T-helper 2 cell treated with Interferon-gamma antibody and Interleukin-4, amounts not matched to agents 5 μg/mL and 100 μg/mL, for 36 hours (primary cell): ENCODE data around the gene PLEKHA6.
A peak's percentile ranks its signal among the peaks of the same experiment; 100 is the strongest.

ENCODE experiments used
- DNase-seq: peaks from one replicate; pipeline ENCODE4 v3.0.0; 2021; ENCODE audit warnings: low spot score
- H3K27ac Mint-ChIP-seq: one replicate; pipeline ENCODE4 v1.8.0; 2021; ENCODE audit warnings: mild to moderate bottlenecking, mixed read lengths
- H3K27me3 Mint-ChIP-seq: one replicate; pipeline ENCODE4 v1.8.0; 2021; ENCODE audit warnings: low read depth, mixed read lengths
- H3K36me3 Mint-ChIP-seq: one replicate; pipeline ENCODE4 v1.8.0; 2021; ENCODE audit warnings: low read depth, mixed read lengths
- H3K4me1 Mint-ChIP-seq: one replicate; pipeline ENCODE4 v1.8.0; 2021; ENCODE audit warnings: low read depth, mixed read lengths
- H3K4me3 Mint-ChIP-seq: one replicate; pipeline ENCODE4 v1.8.0; 2022; ENCODE audit warnings: mild to moderate bottlenecking, moderate library complexity, mixed read lengths
- H3K9me3 Mint-ChIP-seq: one replicate; pipeline ENCODE4 v1.8.0; 2021; ENCODE audit warnings: mixed read lengths

PLEKHA6 gene

GRCh38 chr1:204396015-204396583 lies 36.4 kb upstream of the PLEKHA6 start:
- no peak for DNase-seq
- H3K36me3 Mint-ChIP-seq: peaks cover 38% of the 10 kb centered on the region
- H3K4me1 Mint-ChIP-seq: peaks cover 8% of the 10 kb centered on the region
- H3K27ac Mint-ChIP-seq: no peak overlapping the region
- no peaks in the 10 kb centered on the region for H3K27me3 Mint-ChIP-seq
- no peak overlapping the region for H3K4me3 Mint-ChIP-seq
- no peaks in the 10 kb centered on the region for H3K9me3 Mint-ChIP-seq

DNA sequence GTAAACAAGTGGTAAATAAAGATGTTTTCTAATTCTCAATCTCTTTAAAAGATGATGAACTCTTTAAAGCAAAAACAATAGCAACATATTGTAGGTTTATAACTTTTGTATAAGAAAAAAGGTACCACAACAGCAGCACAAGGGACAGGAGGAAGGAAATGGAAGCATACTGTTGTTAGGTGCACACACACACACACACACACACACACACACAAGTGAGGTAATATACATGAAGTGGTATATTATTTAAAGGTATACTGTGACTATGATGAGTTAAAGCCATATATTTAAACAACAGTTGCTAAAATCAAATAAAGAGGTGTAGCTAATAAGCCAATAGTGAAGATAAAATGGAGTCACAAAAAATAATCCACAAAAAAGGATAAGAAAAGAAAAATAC lies 31.9 kb upstream of the PLEKHA6 start:
- Mint-ChIP-seq H3K27ac (no peak overlapping the region), H3K4me1 (peaks cover 1% of the 10 kb centered on the region), H3K9me3 (no peaks in the 10 kb centered on the region), H3K4me3 (no peak overlapping the region), H3K36me3 (peaks cover 16% of the 10 kb centered on the region), H3K27me3 (no peaks in the 10 kb centered on the region)
- DNase-seq: no peak

DNA sequence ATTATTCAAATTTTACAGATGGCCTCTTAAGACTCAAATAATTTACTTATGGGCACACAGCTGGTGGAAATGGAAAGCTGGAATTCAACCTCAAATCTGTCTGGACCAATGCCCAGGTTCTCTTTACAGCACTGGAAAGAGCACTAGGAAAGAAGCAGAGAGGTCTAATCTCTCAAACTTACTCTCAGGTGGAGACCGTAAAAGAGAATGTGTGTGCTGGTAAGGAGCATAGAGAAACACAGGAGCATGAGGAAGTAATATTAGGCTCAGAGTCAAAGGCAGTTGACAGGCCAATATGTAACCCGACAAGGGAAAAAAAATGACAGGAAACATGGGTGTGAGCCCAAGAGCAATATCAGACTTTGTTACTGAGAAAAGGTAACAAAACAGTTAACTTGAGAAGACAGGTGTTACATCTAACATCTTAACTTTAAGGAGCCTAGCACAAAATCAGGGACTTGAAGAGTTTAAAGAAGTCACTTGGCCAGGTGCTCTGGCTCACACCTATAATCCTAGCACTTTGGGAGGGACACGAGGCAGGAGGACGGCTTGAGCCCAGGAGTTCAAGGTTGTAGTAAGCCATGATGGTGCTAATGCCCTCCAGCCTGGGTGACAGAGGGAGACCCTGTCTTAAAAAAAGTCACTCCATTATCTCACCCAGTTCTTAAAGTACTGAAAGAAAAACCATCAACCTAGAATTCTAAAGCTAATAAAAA lies 31.2 kb upstream of the PLEKHA6 start:
- no peaks in the 10 kb centered on the region for H3K9me3 Mint-ChIP-seq
- H3K4me1 Mint-ChIP-seq: peaks cover 1% of the 10 kb centered on the region
- peaks cover 14% of the 10 kb centered on the region for H3K36me3 Mint-ChIP-seq
- H3K27ac Mint-ChIP-seq: no peak overlapping the region
- no peaks in the 10 kb centered on the region for H3K27me3 Mint-ChIP-seq
- no peak overlapping the region for H3K4me3 Mint-ChIP-seq
- DNase-seq: no peak

DNA sequence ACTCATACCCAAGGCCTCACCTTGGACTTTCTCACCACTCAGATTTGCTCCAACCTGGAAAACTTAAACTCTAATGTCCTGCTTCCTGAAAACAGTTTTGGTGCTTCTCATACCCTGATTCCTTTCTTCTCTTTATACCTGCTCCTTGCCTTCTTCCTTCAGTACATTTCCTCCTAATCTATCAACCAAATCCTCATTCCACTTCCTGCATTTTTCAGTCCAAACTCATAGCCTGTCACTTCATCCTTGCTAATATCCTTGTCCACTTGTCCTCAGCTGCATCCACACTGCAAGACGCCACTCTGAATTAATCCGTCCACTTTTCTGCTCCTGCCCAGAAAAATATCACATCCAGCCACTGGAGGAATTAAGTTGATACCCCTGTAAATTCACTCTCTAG lies 26.0 kb upstream of the PLEKHA6 start:
- H3K9me3 Mint-ChIP-seq: no peaks in the 10 kb centered on the region
- H3K27ac Mint-ChIP-seq: no peak overlapping the region
- no peaks in the 10 kb centered on the region for H3K4me1 Mint-ChIP-seq
- H3K4me3 Mint-ChIP-seq: no peak overlapping the region
- H3K36me3 Mint-ChIP-seq: peaks cover under 1% of the 10 kb centered on the region
- DNase-seq: no peak
- H3K27me3 Mint-ChIP-seq: peaks cover 2% of the 10 kb centered on the region

GRCh38 chr1:204384636-204385352 lies 25.1 kb upstream of the PLEKHA6 start:
- no peak for DNase-seq
- no peak overlapping the region for H3K4me3 Mint-ChIP-seq
- H3K36me3 Mint-ChIP-seq: no peaks in the 10 kb centered on the region
- H3K9me3 Mint-ChIP-seq: no peaks in the 10 kb centered on the region
- peaks cover 11% of the 10 kb centered on the region for H3K27me3 Mint-ChIP-seq
- H3K27ac Mint-ChIP-seq: no peak overlapping the region
- no peaks in the 10 kb centered on the region for H3K4me1 Mint-ChIP-seq

- no peaks in the 10 kb centered on the region for H3K9me3 Mint-ChIP-seq
- DNase-seq: no peak
- peaks cover under 1% of the 10 kb centered on the region for H3K4me1 Mint-ChIP-seq
- no peak overlapping the region for H3K4me3 Mint-ChIP-seq
- no peak overlapping the region for H3K27ac Mint-ChIP-seq
- peaks cover 23% of the 10 kb centered on the region for H3K27me3 Mint-ChIP-seq
- no peaks in the 10 kb centered on the region for H3K36me3 Mint-ChIP-seq
Measured at GRCh38 chr1:204383163-204383904, 23.6 kb upstream of the PLEKHA6 start.

DNA sequence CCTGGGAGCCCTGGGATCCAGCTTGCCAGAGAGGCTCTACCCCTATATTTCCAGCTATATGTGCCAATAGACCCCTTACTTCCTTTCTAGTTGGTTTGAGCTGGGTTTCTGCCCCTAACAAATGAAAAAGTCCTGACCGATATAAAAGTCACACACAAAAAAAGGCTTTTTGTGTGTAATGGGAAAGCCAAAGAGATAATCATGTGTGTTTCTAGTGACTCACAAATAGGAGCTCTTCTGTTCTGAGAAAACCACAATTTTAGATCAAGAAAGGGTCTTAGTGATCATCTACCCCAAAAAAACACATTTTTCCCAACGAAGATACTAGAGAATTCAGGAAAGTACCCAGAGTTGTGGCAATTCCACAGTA lies 23.0 kb upstream of the PLEKHA6 start:
- H3K36me3 Mint-ChIP-seq: no peaks in the 10 kb centered on the region
- no peak overlapping the region for H3K27ac Mint-ChIP-seq
- no peak overlapping the region for H3K4me3 Mint-ChIP-seq
- peaks cover 30% of the 10 kb centered on the region for H3K27me3 Mint-ChIP-seq
- DNase-seq: no peak
- H3K4me1 Mint-ChIP-seq: peaks cover 6% of the 10 kb centered on the region
- no peaks in the 10 kb centered on the region for H3K9me3 Mint-ChIP-seq

GRCh38 chr1:204380293-204380831 lies 20.6 kb upstream of the PLEKHA6 start:
- peaks cover 37% of the 10 kb centered on the region for H3K27me3 Mint-ChIP-seq
- H3K4me3 Mint-ChIP-seq: no peak overlapping the region
- no peaks in the 10 kb centered on the region for H3K9me3 Mint-ChIP-seq
- no peaks in the 10 kb centered on the region for H3K36me3 Mint-ChIP-seq
- DNase-seq: no peak
- peaks cover 7% of the 10 kb centered on the region for H3K4me1 Mint-ChIP-seq
- no peak overlapping the region for H3K27ac Mint-ChIP-seq

DNA sequence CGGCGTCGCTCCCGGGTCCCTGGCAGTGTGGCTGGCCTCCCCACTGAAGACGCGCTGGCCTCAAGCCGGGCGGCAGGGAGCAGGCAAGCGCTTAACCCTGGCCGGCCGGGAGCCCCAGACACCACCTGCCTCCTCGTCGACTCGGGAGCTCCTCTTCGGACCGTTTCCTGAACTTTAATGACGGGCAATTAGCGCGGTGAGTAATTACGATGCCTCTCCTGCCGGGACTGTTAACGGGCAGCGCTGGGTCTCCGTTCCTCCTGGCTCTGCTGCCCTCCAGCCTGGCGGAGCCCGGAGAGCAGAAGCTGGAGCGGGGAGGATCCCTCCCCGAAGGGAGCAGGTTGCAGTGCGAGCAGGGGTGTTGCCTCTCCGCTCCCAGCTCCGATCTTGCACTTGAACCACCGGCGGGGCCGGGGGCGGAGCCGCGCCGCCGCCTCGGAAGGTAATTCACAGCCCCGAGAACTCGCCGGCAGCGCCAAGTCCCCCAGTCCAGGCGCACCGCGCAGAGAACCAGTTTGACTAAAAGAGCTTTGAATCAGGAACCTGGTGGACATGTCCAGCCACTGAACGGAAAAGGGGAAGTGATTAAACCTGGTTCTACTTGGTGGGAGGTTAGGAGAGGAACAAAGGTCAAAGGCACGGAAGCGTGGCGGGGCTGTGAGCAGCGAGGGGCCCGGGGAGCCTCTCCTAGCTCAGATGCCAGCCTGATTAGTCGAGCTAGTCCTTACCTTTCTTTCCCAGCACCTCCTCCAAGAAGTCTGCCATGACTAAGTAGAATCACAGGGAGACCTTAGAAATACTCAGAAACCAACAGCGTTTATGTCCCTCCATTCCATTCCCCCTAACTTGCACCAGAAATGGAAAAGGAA lies 18.3 kb upstream of the PLEKHA6 start:
- Mint-ChIP-seq H3K4me3 (peak overlapping the region; percentile 84), H3K4me1 (peaks cover 7% of the 10 kb centered on the region), H3K27me3 (peaks cover 37% of the 10 kb centered on the region), H3K36me3 (no peaks in the 10 kb centered on the region), H3K9me3 (no peaks in the 10 kb centered on the region), H3K27ac (no peak overlapping the region)
- peak; percentile 46 for DNase-seq

GRCh38 chr1:204376919-204377799 lies 17.4 kb upstream of the PLEKHA6 start:
- H3K36me3 Mint-ChIP-seq: no peaks in the 10 kb centered on the region

DNA sequence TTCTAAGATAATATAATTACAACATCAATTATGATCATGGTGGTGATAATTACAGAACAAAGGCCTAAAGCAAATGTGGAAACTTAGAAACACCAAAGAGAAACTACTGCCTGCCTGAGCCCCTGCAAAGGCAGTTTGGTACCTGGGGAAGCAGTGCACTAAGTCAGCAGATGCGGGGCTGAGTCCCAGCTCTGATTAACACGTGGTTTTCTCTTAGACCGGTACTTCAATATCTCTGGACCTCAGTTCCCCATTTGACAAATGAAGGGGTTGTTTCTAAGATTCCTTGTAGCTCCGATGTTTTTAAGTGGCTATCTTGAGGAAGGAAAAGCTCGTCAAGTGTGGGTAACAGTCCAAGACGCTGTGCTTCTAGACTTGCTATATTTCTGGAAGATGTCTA lies 16.7 kb upstream of the PLEKHA6 start:
- Mint-ChIP-seq H3K27ac (no peak overlapping the region), H3K27me3 (peaks cover 41% of the 10 kb centered on the region)

More at GRCh38 chr1:204376919-204377799, 17.4 kb upstream of the PLEKHA6 start:
- DNase-seq: no peak
- Mint-ChIP-seq H3K4me1 (peaks cover 7% of the 10 kb centered on the region), H3K4me3 (peak overlapping the region; percentile 66), H3K27ac (no peak overlapping the region), H3K9me3 (no peaks in the 10 kb centered on the region), H3K27me3 (peaks cover 41% of the 10 kb centered on the region)

DNA sequence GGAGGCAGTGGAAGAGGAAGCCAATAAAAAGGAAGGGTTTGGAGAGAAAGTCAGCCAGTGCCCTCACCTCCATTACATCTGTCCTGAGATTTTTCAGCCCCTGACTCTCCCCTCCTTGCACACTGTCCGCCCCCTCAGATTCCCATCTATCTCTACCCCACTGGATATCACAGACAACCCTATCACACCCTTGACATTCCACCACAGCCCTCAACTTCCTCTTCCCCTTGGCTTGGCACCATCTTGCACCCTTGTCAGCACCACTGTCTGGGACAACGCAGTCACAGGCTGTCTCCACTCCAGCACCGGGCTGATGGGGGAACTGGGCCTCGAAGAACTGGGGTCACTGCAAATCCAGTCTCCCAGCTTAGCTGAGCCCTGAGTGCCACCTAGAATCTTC lies 14.2 kb upstream of the PLEKHA6 start:
- Mint-ChIP-seq H3K27me3 (peaks cover 24% of the 10 kb centered on the region), H3K36me3 (no peaks in the 10 kb centered on the region), H3K4me3 (no peak overlapping the region), H3K4me1 (peaks cover 10% of the 10 kb centered on the region), H3K27ac (no peak overlapping the region), H3K9me3 (no peaks in the 10 kb centered on the region)
- no peak for DNase-seq

More for the DNA sequence above, 16.7 kb upstream of the PLEKHA6 start:
- DNase-seq: no peak
- Mint-ChIP-seq H3K4me1 (peaks cover 7% of the 10 kb centered on the region), H3K36me3 (no peaks in the 10 kb centered on the region), H3K4me3 (no peak overlapping the region), H3K9me3 (no peaks in the 10 kb centered on the region)
